NCI-H2029 treated with DMSO at 0.1 percent for 48 hours (cell line): ENCODE data around the gene TP53TG3.
"Not testable (repeated sequence)": the region's sequence is repeated elsewhere in the genome, so short reads cannot be mapped to it uniquely, and the experiment has no call there.

ENCODE experiments used
- DNase-seq: peaks from one replicate; lab custom pipeline; 2025; lab: John Stamatoyannopoulos, UW

TP53TG3 gene, protein sequence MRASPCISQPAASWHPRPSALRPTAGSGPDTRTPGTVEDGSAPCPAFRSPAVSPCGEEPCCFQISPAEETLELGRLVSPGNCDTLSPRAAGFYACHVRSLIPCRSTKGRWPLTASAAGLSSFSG

DNA sequence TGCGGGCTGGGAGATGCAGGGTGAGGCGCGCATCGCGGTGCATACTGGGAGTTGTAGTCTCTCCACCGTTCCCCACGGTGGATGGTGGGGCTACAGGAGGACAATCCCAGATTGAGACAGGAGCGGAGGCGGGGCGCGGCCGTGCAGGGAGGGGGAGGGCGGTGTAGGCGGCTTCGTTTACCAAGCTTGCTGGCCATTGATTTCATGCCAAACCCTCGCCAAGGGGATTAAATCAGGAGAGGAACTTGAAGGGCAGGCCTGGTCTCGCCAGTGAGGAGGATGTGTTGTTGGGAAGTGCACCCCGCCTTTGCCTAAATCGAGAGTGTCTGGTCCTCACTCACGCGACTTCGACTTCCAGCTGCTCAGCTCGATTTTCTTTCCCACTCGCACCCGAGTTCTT, at the start of gene TP53TG3:
Gene TP53TG3, minus strand, starts transcription at position 101 of the 400 bp plus-strand sequence. Its CDS starts 68 bp downstream, at position 33.
- DNase-seq: not testable (repeated sequence)

DNA sequence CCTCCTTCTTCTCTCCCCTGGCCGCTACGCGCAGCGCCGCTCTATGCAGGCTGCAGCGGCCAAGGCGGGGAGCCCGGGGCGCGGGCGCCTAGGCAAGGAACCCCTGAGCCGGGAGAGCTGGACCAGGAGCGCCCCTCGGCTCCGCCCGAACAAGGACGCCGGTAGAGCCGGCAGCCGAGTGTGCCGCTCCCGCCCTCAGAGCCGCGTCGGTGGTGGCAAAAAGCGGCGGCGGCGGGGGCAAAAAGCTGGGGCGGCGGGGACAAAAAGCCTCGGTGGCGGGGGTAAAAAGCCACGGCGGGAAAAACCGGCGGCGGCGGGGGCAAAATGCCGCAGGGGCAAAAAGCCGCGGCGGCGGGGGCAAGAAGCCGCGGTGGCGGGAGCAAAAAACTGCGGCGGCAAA, 25.1 kb downstream of the TP53TG3 start:
- DNase-seq: not testable (repeated sequence)

DNA sequence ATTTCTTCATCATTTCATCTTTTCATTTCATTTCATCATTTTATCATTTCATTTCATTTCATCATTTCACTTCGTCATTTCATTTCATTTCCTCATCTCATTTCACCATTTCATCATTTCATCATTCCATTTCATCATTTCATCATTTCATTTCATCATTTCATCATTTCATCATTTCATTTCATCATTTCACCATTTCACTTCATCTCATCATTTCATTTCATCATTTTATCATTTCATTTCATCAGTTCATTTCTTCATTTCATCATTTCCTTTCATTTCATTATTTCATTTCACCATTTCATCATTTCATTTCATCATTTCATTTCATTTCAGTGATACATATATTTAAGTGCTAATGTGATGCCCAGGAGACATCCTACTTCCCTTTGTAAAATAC, 28.4 kb downstream of the TP53TG3 start:
- not testable (repeated sequence) for DNase-seq

DNA sequence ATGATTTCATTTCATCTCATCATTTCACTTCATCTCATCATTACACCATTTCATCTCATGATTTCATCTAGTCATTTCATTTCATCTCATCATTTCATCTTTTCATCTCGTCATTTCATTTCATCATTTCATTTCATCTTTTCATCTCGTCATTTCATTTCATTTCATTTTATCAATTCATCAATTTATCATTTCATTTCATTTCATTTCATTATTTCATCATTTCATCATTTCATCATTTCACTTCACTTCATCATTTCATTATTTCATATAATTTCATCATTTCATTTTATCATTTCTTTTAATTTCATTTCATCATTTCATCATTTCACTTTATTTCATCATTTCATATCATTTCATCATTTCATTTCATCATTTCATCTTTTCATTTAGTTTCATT, 29.2 kb downstream of the TP53TG3 start:
- DNase-seq: not testable (repeated sequence)

DNA sequence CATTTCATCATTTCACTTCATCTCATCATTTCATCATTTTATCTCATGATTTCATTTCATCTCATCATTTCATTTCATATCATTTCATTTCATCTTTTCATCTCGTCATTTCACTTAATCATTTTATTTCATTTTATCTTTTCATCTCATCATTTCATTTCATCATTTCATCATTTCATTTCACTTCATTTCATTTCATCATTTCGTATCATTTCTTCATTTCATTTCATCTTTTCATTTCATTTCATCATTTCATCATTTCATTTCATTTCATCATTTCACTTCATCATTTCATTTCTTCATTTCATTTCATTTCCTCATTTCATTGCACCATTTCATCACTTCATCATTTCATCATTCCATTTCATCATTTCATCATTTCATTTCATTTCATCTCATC, 29.8 kb downstream of the TP53TG3 start:
- not testable (repeated sequence) for DNase-seq

DNA sequence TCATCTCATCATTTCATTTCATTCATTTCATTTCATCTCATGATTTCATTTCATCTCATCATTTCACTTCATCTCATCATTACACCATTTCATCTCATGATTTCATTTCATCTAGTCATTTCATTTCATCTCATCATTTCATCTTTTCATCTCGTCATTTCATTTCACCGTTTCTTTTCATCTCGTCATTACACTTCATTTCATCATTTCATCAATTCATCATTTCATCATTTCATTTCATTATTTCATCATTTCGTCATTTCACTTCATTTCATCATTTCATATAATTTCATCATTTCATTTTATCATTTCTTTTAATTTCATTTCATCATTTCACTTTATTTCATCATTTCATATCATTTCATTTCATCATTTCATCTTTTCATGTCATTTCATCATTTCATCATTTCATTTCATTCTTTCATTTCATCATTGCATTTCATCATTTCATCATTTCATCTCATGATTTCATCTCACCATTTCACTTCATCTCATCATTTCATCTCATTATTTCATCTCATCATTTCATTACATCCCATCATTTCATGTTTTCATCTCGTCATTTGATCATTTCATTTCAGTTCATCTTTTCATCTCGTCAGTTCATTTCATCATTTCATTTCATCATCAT, 30.6 kb downstream of the TP53TG3 start:
- not testable (repeated sequence) for DNase-seq

DNA sequence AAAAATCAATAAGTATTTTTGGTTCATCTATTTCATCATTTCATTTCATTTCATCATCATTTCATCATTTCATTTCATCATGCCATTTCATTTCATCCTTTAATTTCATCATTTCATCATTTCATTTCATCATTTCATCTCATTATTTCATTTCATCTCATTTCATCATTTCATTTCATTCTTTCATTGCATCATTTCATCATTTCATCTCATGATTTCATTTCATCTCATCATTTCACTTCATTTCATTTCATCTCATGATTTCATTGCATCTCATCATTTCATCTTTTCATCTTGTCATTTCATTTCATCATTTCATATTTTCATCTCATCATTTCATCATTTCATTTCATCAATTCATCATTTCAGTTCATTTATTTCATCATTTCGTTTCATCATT, 31.2 kb downstream of the TP53TG3 start:
- DNase-seq: not testable (repeated sequence)

DNA sequence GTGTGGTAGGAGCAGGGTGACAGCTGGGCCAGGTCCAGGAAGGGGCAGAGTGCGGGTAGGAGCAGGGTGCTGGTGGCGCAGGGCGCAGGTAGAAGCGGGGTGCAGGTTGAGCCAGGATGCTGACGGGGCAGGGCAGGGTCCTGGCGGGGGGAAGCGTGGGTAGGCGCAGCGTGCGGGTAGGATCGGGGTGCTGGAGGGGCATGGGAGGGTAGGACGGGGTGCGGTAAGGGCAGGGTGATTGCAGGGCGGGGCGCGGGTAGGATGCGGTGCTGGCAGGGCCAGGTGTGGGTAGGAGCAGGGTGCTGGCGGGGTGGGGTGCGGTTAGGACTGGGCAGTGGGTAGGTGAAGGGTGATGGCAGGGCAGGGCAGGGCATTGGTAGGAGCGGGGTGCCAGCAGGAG, 38.4 kb downstream of the TP53TG3 start:
- not testable (repeated sequence) for DNase-seq

DNA sequence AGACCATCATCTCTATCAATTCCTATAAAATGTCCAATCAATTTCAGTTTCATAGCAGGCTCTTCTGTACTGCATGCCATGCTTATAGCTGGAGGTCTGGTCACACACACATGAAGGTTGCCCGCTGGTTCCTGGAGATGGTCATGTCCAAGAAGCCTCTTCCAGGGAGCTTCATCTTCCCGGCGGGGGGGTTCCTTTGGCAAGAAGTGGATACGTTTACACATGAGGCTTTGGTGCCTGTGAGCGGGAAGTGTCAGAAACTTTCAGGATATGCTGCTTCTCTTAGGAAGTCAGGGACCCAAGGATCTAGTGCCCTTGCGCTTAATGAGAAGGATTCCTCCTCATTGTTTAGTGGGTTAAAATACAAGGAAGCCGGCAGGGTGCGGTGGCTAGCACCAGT, 43.9 kb downstream of the TP53TG3 start:
- not testable (repeated sequence) for DNase-seq
